GM19238 (cell line): ENCODE results near the gene KRTAP12-1.
"Not testable (repeated sequence)": the region's sequence is repeated elsewhere in the genome, so short reads cannot be mapped to it uniquely, and the experiment has no call there.

Experiments used
- DNase-seq: peaks from one replicate; pipeline ENCODE4 v3.0.0; 2011; ENCODE audit warnings: low spot score; ENCODE audit not compliant: insufficient read length

Gene KRTAP12-1

GRCh38 chr21:44670642-44671432 is 11.1 kb downstream of the KRTAP12-1 start:
- DNase-seq, result no peak

- no peak for DNase-seq
Measured at GRCh38 chr21:44667612-44668011, 14.4 kb downstream of the KRTAP12-1 start.

GRCh38 chr21:44666401-44667320 is 15.3 kb downstream of the KRTAP12-1 start, which contains the start of gene KRTAP12-2:
KRTAP12-2 (minus strand) TSS chr21:44666927; CDS start chr21:44666886, 41 bp downstream.
- no peak for DNase-seq

- DNase-seq, result no peak
Measured at GRCh38 chr21:44664691-44665090, 17.3 kb downstream of the KRTAP12-1 start.

DNA sequence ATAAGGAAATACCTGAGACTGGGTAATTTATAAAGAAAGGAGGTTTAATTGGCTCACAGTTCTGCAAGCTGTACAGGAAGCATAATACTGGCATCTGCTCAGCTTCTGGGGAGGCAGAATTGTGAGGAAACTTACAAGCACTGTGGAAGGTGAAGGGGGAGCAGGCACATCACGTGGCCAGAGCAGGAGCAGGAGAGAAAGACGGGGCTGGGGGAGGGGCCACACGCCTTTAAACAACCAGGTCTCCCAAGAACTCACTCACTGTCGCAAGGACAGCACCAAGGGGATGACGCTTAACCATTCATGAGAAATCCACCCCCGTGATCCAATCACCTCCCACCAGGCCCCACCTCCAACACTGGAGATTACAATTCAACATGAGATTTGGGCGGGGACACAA is 20.4 kb downstream of the KRTAP12-1 start:
- DNase-seq, result not testable (repeated sequence)

GRCh38 chr21:44658913-44659595 is 22.9 kb downstream of the KRTAP12-1 start:
- DNase-seq, result no peak

- no peak for DNase-seq
Measured at GRCh38 chr21:44658541-44658910, 23.4 kb downstream of the KRTAP12-1 start.

DNA sequence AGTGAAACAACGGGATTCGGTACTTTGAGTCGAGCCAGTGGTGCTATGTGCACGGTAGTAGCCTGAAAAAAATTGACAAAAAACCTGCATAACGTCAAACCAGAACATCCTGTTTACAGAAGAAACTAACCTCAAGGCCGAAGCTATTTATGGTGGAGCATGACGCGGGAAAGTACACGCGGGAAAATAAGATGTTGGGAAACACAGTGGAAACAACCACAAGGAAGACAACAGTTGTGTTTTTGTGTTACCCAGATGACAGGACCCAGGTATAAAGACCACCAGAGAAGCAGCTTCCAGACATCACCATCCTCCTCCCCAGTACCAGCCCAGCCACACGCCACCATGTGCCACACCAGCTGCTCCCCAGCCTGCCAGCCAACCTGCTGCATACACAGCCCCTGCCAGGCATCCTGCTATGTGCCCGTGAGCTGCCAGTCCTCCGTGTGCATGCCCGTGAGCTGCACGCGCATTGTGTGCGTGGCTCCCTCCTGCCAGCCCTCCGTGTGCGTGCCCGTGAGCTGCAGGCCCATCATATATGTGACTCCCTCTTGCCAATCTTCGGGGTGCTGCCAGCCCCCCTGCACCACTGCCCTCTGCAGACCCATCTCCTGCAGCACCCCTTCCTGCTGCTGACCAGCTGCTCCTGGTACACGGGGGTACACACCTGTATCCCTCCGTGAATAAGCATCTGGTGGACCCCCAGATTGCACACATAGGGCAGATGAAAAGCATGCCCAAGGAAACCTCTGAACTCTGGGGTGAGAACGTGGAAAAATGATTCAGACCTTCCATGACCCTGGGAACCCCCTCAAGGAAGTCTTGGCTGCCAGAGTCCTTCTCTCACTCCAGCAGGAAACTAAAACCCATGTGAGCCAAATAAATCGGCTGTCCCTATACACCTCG is 24.1 kb downstream of the KRTAP12-1 start, which contains the start of gene KRTAP12-3:
Gene KRTAP12-3 (plus strand): TSS at position 298 of the 906 bp plus-strand sequence. CDS start 48 bp downstream, at position 346.
- DNase-seq, result no peak

DNA sequence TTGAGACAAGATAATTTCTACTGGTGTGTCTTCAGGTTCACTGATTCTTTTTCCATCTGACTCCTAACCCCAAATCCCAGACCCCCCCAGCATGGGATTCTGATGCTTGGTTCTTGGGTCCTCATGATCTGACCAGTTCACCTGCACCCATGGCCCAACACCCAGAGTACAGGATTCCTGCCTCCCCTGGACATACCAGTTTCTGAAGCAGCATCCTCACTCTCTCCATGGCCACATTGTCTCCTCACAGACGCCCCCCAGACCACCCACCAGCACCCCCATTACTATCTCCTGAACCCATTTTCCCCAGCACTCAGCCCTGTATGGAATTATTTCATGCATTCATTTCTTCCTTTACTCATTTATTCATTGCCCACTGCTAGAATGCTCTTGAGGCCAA is 25.1 kb downstream of the KRTAP12-1 start:
- DNase-seq, result no peak

GRCh38 chr21:44654576-44655175 is 27.3 kb downstream of the KRTAP12-1 start, which contains the start of gene KRTAP12-4:
KRTAP12-4 (minus strand) TSS chr21:44654659; CDS start chr21:44654614, 45 bp downstream.
- no peak for DNase-seq

DNA sequence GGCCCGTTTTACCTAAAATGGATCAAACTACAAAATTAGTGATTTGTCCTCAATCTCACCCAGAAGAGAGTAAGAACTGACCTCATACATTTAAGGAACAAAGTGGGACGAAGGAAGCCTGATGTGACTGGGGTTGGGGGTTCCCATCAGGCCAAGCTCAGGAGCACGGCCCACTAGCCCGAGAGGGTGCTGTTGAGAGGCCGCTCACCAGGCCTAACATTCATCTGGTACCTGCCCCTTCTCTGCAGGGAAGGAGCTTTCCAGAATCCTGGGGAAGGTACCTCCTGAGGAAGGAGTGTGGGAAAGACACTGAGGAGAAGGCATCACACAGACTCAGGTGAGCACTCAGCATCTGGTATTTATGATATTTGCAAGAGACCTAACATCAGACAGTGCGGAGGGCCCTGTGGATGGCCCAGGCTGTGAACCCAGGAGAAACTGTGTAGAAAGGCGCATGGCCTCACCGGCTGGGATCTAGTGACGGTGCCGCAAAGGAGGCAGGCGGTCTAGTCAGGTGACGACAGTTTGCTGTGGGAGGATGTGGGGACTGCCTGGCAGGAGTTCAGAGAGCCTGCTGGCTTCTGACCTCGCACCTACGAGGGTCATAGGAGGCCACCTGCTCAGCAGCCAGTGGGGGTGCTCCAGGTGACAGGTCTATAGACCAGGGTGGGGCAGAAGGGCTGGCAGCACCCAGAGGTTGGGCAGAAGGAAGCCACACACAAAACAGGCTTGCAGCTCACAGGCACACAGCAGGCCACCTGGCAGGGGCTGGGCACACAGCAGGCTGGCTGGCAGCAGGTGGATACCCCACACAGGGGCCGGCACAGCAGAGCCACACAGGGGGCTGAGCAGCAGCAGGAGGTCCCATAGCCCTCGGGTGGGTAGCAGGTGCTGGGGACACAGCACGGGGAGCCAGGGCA is 28.0 kb downstream of the KRTAP12-1 start:
- no peak for DNase-seq

DNA sequence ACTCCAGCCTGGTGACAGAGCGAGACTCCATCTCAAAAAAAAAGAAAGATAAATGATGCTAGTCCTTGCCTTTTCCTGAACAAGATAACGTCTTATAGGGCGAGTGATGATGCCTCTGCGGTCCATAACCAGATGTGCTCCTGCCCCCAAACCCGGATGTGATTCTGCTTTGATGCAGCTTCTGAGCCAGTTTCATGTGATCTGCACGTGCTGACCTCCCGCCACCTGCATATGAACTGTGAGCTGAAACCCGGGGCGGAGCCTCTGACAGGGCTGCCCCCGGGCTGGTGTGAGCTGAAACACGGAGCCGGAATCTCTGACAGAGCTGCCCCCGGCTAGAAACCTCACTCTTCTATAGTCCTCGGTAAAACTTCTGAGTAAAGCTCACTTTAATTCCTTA is 28.8 kb downstream of the KRTAP12-1 start:
- DNase-seq, result no peak

- DNase-seq, result no peak
Measured at GRCh38 chr21:44650973-44651675, 30.8 kb downstream of the KRTAP12-1 start.

DNA sequence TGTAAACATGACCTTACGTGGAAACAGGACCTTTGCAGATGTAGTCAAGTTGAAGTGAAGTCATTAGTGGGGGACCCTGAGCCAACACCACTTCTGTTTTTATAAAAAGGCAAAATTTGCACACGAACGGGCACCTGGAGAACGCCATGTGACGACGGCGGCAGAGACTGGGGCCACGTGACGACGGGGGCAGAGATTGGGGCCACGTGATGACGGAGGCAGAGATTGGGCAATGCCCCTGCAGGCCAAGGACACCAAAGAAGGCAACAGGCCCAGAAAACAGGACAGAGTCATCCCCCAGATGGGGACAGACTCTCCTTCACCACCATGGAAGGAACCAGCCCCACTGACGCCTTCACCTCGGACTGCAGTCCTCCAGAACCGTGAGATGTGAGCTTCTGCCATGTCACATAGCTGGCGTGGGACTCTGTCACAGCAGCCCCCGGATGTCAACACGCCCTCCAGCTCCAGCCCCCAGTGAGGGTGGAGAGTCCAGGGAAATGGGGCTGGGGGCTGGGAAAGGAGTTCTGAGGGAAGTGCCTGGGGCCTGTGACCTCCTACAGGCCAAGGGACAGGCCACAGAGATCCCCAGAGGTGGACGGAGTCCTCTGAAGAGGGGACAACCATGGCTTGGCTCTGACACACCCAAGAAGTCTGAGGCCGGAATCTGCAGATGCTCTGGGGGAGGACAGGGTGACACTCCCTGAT is 31.5 kb downstream of the KRTAP12-1 start:
- no peak for DNase-seq

- DNase-seq, result no peak
Measured at GRCh38 chr21:44649521-44650100, 32.4 kb downstream of the KRTAP12-1 start.

GRCh38 chr21:44648557-44649311 is 33.2 kb downstream of the KRTAP12-1 start:
- no peak for DNase-seq

- DNase-seq, result no peak
Measured at GRCh38 chr21:44647222-44647552, 34.8 kb downstream of the KRTAP12-1 start.
